Measurements from ENCODE around the gene LPIN1. TPM values are rescaled to one million over a fixed set of nuclear protein-coding genes. Genes with fewer than 3 reads are reported as not detected.
A peak's percentile ranks its signal among the peaks of the same experiment; 100 is the strongest.

LPIN1 gene
- total RNA-seq, 1 experiment from 2014 or later = 15.7 TPM

DNA sequence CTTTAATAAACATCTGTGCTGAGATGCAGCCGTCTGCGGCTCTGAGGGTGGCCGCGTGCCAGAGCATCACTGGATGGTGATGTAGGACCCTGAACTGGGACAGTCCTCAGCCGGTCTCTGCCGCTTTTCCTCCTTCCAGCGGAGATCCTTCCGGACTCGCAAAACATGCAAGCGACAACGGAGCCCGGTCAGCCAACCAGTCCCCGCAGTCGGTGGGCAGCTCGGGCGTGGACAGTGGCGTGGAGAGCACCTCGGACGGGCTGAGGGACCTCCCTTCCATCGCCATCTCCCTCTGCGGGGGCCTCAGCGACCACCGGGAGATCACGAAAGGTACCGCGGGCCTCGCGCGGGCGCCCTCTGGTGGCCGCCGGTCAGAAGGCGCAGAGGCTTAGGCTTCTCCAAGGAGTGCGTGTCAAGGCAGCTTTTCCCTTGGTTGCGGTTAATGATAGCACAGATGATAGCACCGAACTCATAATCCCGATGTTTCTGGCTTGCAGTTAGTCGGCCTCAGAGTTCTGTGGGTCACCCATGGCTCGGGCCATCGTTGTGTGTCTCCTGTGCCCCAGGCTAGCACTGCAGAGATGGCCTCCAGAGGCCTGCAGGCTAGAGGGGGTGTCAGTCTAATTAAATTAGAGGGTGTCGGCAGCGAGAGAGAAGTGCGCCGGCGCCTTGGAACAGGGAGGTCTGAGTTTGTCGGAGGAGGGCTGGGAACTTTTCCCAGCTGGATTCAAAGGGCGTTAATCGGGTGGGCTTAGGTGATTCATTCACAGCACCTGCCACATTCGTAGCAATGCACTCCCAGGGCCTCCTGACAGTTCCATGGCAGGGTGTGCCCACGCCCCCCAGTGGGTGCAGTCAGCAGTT lies 38.5 kb downstream of the LPIN1 start:
- peak; percentile 52 for DNase-seq (ENCODE audit: low read depth)

DNA sequence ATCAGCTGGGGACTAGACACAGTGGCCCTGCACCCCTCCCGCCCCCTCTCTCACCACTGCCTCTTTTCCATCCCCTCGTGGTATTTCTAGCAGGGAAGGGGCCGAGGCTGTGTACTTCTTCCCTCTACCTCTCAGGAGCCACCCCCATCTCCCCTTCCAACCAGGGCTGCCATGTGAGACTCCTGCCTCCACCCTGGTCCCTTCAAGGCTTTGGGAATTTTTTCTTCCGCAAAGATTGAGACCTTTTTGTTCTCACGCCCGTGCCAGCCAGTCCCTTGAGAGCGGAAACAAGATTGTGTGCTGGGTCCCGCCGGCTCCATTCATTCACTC lies 39.1 kb downstream of the LPIN1 start:
- no peak for DNase-seq (ENCODE audit: low read depth)

DNA sequence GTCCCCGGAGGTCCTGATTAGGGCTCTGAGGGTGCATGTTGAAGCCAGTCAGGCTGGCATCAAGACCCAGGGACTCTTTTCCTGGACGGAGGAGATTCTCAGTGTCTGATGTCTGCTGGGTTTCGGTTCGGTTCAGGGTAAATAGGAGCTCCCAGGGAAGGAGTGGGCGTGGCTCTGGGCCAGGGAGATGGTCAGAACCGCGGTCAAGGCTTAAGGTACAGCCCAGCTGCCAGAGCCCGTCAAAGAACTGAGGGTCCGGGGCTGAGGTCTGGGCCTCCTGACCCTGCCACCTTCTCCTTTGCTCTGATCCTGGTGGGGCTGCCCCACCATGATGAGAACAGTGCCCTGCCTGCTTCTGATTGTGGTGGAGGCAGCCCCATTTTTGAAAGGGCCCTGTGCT lies 39.8 kb downstream of the LPIN1 start:
- DNase-seq (ENCODE audit: low read depth) = no peak

DNA sequence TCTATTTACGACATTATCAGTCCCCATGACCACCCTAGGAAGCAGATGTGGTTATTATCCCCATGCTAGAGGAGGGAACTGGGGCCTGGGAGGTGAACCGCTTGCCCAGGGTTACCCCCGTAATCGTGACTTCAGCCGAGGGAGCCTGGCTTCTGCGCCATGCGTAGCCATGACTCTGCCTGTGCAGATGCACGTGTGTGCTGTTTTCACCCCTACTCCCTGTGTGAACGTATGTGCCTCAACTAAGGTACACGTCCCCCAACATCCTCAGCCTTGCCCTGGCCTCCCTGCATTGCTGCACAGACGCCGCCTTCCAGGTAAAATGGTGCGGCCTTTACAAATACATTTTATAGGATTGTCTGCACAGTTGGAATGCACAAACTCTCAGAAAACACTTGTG lies 40.2 kb downstream of the LPIN1 start:
- no peak for DNase-seq (ENCODE audit: low read depth)

- no peak for DNase-seq (ENCODE audit: low read depth)
Observed at GRCh38 chr2:11787991-11788390, 41.6 kb downstream of the LPIN1 start.

GRCh38 chr2:11788461-11789124 lies 42.2 kb downstream of the LPIN1 start:
- no peak for DNase-seq (ENCODE audit: low read depth)

GRCh38 chr2:11789243-11789642 lies 42.8 kb downstream of the LPIN1 start:
- DNase-seq (ENCODE audit: low read depth) = no peak

- DNase-seq (ENCODE audit: low read depth) = no peak
Observed at GRCh38 chr2:11790228-11790627, 43.8 kb downstream of the LPIN1 start.

GRCh38 chr2:11795590-11795989 lies 49.2 kb downstream of the LPIN1 start:
- DNase-seq (ENCODE audit: low read depth) = no peak

DNA sequence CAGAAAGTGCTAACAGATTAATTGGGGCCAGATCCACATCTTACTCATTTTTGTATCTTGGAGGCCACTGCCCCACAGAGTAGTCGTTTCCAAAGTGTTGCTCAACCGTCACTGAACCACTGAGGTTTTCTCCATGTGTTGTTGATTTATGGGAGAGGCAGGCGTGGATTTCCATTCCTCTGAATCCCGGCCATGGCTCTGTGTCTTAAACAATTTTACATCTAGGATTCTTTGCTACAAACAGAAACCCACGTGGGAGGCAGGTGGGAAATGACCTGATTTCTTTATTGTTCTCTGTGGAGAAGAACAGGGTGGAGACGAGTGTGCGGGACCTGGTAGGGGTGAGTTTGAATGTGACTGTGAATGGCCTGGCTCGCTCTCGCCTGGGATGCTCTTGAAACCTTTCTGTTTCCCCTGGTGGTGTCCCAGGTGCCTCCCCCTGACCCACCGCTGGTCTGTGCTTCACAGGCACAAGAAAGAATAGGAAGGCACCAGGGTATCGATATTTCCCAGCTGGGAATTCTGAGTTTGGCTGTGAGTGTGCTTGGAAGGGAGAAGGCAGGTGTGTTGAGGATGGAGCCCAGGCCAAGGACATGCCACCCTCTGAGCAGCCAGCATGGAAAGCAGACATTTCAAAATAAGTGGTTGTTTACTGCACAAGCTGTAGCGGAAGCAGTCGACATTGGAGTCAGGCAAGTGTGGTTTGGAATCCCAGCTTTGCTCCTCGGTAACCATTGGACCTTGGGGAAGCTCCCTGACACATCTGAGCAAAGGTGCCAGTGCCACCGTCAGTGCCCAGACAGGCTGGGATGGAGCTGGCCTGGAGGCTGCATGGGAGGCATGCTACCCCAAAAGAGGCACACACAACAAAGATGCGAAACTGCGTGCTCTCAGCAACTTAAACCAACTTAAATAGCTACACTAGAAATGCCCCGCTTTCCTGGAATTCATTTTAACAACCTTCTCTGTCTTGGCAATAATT lies 50.0 kb downstream of the LPIN1 start:
- DNase-seq (ENCODE audit: low read depth) = no peak

DNA sequence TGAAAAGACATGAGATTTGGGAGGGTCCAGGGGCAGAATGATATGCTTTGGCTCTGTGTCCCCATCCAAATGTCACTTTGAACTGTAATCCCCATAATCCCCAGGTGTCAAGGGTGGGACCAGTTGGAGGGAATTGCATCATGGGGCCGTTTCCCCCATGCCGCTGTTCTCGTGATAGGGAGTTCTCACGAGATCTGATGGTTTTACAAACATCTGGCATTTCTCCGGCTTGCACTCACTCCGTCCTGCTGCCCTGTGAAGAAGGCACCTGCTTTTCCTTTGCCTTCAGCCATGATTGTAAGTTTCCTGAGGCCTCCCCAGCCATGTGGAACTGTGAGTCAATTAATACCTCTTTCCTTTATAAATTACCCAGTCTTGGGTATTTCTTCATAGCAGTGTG lies 51.4 kb downstream of the LPIN1 start:
- DNase-seq (ENCODE audit: low read depth) = no peak

GRCh38 chr2:11798701-11799435 lies 52.4 kb downstream of the LPIN1 start:
- DNase-seq (ENCODE audit: low read depth) = no peak

GRCh38 chr2:11799826-11800225 lies 53.4 kb downstream of the LPIN1 start:
- DNase-seq (ENCODE audit: low read depth) = no peak

DNA sequence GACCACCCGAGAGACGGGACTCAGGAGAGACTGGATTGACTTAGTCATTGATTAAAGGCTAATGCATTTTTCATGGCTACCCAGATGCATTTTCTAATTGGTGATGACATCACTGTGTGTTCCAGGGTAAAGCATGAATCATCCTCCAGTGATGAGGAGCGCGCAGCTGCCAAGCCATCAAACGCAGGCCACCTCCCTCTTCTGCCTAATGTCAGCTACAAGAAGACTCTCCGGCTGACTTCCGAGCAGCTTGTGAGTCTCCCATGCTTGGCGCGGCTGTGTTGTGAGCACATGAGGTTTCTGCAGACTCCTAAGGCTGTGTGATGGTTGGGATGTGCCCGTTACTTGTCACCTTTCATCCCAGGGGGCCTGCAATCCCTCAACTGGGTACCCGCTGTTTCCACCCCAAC lies 56.4 kb downstream of the LPIN1 start:
- peak; percentile 28 for DNase-seq (ENCODE audit: low read depth)

DNA sequence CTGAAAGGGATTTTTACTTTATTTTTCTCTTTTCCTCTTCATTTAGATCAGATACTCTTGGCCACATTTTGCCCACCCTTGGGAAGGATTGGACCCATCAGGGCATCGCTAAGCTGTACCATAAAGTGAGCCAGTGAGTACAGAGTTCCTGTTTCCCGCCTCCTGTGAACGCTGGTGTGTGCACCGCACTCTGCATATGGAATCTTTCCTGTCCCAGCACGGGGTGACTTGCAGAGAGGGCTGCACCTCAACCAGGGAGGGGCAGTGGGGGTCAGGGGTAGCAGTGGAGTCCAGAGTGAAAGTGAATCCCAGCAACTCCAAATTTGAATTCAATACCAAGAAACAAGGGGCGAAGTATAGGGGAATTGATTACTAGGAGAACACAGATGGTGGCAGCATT lies 58.6 kb downstream of the LPIN1 start:
- DNase-seq (ENCODE audit: low read depth) = no peak

- no peak for DNase-seq (ENCODE audit: low read depth)
Observed at GRCh38 chr2:11805920-11806319, 59.5 kb downstream of the LPIN1 start.

GRCh38 chr2:11807156-11808015 lies 61.0 kb downstream of the LPIN1 start:
- DNase-seq (ENCODE audit: low read depth) = peak; percentile 27

GRCh38 chr2:11808016-11808400 lies 61.6 kb downstream of the LPIN1 start:
- DNase-seq (ENCODE audit: low read depth) = no peak

- DNase-seq (ENCODE audit: low read depth) = peak; percentile 8
Observed at GRCh38 chr2:11809586-11810236, 63.3 kb downstream of the LPIN1 start.

All from LHCN-M2 (cell line).